NT2/D1 (cell line): ENCODE results near the gene AGPAT4.

ENCODE experiments used
- YY1 ChIP-seq: IDR thresholded peaks from 2 replicates; pipeline ENCODE4 v1.6.1; 2011; ENCODE audit not compliant: insufficient read length, insufficient read depth
- ZNF274 ChIP-seq: IDR thresholded peaks from 2 replicates; pipeline ENCODE4 v1.6.1; 2011; ENCODE audit warnings: mild to moderate bottlenecking, low read depth, low read length

- TF ChIP-seq ZNF274 (no peak), YY1 (no peak)
Observed at GRCh38 chr6:161104966-161105365, 168.9 kb downstream of the AGPAT4 start.
